LNCaP clone FGC (cell line): ENCODE measurements around the gene XPO6.

Source experiments
- DNase-seq: peaks from one replicate; pipeline ENCODE4 v3.0.0-alpha.2; 2011; ENCODE audit warnings: low read depth
- H3K4me3 ChIP-seq: 2 replicates; pipeline ENCODE4 v1.5.1; 2011; ENCODE audit warnings: mild to moderate bottlenecking, low read depth, low read length, control low read depth
- CTCF ChIP-seq: IDR thresholded peaks from 2 replicates; pipeline ENCODE4 v1.5.1; 2012; ENCODE audit warnings: mild to moderate bottlenecking; ENCODE audit not compliant: control insufficient read depth, insufficient read depth; ENCODE audit errors: extremely low read depth

Gene XPO6

GRCh38 chr16:28208824-28209223 is 2.9 kb downstream of the XPO6 start:
- H3K4me3 ChIP-seq: no peak overlapping the region
- no peak for TF ChIP-seq CTCF
- DNase-seq: no peak

DNA sequence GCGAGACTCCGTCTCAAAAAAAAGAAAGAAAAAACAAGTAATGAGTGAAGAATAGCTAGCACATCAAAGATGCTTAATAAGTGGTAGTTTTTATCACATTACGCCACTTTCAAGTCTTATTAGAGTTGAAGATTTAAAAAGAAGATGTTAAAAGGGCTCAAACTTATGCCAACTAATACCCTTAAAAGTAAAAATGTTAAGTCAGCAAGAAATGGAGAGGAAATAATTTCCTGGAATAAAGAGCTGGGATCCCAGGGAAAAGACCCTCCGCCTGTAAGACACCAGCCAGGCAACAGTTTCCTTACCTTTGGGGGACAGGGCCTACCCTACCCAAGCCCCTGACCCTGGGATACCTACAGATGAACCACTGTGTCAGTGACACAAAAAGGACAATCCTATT is 3.6 kb downstream of the XPO6 start:
- no peak overlapping the region for H3K4me3 ChIP-seq
- TF ChIP-seq CTCF: no peak
- DNase-seq: no peak

- no peak overlapping the region for H3K4me3 ChIP-seq
- no peak for TF ChIP-seq CTCF
- peak; percentile 55 for DNase-seq
Measured at GRCh38 chr16:28207399-28207798, 4.4 kb downstream of the XPO6 start.

DNA sequence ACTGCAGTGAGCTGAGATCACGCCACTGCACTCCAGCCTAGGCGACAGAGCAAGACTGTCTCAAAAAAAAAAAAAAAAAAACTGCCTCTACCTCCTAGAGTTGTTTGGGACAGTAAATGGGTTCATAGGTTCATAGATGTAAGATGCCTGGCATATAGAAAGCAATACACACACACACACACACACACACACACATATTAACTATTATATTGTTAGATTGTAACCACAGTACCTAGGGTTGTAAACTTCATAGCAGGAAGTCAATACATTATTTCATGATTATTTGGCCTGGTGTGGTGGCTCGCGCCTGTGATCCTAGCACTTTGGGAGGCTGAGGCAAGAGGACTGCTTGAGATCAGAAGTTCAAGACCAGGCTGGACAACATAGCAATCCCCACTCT is 5.8 kb downstream of the XPO6 start:
- no peak for TF ChIP-seq CTCF
- no peak overlapping the region for H3K4me3 ChIP-seq
- no peak for DNase-seq

GRCh38 chr16:28205117-28205899 is 6.5 kb downstream of the XPO6 start:
- TF ChIP-seq CTCF: no peak
- DNase-seq: no peak
- no peak overlapping the region for H3K4me3 ChIP-seq

GRCh38 chr16:28204622-28205021 is 7.1 kb downstream of the XPO6 start:
- H3K4me3 ChIP-seq: no peak overlapping the region
- DNase-seq: no peak
- no peak for TF ChIP-seq CTCF

DNA sequence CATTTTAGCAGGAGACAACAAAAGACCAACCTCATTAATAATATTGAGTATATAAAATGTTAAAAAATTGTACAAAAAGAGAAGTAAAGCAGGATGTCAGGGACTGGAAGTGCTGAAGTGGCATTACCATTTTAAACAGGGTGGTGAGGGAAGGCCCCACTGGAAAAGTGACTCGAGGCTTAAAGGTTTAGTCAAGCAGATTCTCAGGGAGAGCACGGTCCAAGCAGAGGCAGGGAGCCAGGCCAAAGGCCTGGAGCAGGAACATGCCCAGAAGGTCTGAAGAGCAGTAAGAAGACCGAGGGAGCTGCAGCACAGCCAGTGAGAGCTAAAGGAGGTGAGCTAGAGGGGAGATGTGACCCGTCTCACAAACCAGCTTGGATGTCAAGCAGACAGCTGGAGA is 7.6 kb downstream of the XPO6 start:
- no peak overlapping the region for H3K4me3 ChIP-seq
- no peak for DNase-seq
- no peak for TF ChIP-seq CTCF
